LNCaP clone FGC (cell line): ENCODE measurements around the gene ZNF649.
A peak's percentile ranks its signal among the peaks of the same experiment; 100 is the strongest.

Source experiments
- DNase-seq: peaks from one replicate; pipeline ENCODE4 v3.0.0-alpha.2; 2011; ENCODE audit warnings: low read depth
- H3K4me3 ChIP-seq: 2 replicates; pipeline ENCODE4 v1.5.1; 2011; ENCODE audit warnings: mild to moderate bottlenecking, low read depth, low read length, control low read depth
- TF ChIP-seq, protein P1 (sequence below): IDR thresholded peaks from 2 replicates; pipeline ENCODE4 v1.5.1; 2012; ENCODE audit warnings: mild to moderate bottlenecking; ENCODE audit not compliant: control insufficient read depth, insufficient read depth; ENCODE audit errors: extremely low read depth

Gene ZNF649

DNA sequence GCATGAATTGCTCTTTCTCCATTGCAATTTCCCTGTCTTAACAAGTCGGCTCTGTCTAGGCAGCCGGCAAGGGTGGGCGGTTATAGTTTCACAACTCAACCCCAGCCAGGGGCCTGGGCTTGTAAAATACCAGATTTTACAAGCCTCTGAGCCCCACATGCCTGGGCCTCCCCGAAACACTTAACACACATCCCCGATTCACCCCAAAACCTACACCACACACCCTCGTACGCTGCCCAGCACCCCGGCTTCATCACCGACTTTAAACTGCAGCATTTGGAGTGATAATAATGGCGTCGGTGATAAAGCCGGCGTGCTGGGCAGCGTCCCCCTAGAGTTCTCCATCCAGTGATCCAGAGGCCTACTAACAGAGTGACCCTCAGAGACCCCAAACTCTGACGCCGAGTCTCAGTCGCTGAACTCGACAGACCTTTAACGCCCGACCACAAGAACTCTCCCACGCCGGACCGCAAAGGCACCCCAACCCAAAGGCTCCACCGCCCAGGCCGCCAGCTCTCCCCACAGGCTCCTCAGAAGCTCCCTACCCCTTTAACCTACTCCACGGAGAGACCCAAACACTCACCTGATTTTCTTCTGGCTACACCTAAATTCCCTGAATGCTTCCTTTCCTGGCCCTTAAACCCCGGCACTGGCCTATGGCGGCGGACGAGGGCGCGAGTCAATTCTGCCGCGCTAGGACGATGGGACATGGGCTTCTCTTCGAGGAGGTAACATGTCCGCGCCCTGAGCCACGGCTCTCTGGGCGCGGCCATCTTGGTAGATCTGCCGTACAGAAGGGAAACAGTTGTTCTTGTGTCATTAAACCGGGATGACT lies at the start of gene ZNF649:
TSS of gene ZNF649 (minus strand) at position 687 of the 835 bp plus-strand sequence. CDS start 4,910 bp downstream, outside the sequence.
- TF ChIP-seq, protein P1, sequence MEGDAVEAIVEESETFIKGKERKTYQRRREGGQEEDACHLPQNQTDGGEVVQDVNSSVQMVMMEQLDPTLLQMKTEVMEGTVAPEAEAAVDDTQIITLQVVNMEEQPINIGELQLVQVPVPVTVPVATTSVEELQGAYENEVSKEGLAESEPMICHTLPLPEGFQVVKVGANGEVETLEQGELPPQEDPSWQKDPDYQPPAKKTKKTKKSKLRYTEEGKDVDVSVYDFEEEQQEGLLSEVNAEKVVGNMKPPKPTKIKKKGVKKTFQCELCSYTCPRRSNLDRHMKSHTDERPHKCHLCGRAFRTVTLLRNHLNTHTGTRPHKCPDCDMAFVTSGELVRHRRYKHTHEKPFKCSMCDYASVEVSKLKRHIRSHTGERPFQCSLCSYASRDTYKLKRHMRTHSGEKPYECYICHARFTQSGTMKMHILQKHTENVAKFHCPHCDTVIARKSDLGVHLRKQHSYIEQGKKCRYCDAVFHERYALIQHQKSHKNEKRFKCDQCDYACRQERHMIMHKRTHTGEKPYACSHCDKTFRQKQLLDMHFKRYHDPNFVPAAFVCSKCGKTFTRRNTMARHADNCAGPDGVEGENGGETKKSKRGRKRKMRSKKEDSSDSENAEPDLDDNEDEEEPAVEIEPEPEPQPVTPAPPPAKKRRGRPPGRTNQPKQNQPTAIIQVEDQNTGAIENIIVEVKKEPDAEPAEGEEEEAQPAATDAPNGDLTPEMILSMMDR = peak; percentile 37
- H3K4me3 ChIP-seq = peak within 1 kb of the TSS; percentile 82

DNA sequence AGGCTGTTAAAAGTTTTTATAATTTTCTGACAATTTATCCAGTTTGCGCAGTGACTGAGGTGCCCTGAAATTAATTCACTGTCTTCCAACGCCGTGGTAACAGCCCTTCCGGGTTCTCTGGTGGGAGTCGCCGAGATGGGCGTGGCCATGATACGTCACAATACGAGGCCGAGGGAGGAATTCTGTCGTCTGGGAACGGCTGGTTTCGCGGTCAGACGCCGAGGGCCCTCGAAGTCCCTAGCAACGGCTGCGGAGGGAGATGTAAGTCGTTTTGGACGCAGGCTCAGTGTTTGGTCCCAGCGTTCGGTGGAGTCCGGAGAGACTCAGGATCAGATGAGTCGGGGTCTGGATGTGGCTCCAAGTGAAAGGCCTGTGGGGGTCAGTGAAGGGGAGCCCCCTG lies 44.2 kb upstream of the ZNF649 start:
- no peak overlapping the region for H3K4me3 ChIP-seq

More for the DNA sequence above, at the start of gene ZNF649:
- DNase-seq = peak; percentile 63

DNA sequence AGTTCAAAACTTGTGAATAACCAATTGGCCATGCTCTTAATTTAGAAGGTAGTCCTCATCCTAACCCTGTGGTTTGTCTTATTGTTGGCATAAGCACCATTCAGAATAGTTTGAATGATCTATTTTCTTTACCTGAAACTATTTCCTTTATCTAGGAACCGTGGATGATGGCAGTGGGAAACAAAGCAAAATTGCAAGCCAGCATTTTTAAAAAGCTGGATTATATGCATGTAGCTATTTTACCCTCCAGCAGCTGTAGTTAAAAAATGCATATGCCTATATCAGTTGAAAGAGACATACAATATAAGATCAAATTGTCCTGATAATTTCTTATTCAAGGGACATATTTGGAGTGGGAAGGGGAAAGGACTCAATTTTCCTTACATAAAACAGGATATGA lies 41.8 kb upstream of the ZNF649 start:
- TF ChIP-seq, protein P1 = no peak
- no peak for DNase-seq
- H3K4me3 ChIP-seq = no peak overlapping the region

More for the DNA sequence above, 44.2 kb upstream of the ZNF649 start:
- no peak for DNase-seq
- TF ChIP-seq, protein P1 = no peak

DNA sequence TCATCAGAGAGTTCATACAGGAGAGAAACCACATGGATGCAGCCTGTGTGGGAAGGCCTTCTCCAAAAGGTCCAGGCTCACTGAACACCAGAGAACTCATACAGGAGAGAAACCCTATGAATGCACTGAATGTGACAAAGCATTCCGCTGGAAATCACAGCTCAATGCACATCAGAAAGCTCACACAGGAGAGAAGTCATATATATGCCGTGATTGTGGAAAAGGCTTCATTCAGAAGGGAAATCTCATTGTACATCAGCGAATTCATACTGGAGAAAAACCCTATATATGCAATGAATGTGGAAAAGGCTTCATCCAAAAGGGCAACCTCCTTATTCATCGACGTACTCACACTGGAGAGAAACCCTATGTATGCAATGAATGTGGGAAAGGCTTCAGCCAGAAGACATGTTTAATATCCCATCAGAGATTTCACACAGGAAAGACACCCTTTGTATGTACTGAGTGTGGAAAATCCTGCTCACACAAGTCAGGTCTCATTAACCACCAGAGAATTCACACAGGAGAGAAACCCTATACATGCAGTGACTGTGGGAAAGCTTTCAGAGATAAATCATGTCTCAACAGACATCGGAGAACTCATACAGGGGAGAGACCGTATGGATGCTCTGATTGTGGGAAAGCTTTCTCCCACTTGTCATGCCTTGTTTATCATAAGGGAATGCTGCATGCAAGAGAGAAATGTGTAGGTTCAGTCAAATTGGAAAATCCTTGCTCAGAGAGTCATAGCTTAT lies 40.2 kb upstream of the ZNF649 start:
- TF ChIP-seq, protein P1 = no peak
- DNase-seq = no peak
- H3K4me3 ChIP-seq = no peak overlapping the region

DNA sequence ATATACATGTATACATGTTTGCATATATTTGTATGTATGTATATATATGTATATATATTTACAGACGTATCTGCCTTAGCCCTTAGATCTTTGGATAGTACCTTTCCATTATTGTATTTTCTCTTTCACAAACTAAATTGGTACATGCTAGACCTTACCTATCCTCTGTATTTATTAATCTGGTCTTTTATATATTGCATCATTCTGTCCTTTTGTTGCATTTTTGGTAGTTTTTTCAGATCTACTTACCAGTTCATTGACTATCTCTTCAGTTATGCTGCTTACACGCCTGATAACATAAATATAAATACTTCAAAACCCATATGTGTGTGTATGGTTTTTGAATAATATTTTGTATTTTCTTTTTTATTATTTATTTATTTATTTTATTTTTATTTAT lies 34.1 kb upstream of the ZNF649 start:
- no peak overlapping the region for H3K4me3 ChIP-seq
- TF ChIP-seq, protein P1 = no peak
- DNase-seq = no peak

DNA sequence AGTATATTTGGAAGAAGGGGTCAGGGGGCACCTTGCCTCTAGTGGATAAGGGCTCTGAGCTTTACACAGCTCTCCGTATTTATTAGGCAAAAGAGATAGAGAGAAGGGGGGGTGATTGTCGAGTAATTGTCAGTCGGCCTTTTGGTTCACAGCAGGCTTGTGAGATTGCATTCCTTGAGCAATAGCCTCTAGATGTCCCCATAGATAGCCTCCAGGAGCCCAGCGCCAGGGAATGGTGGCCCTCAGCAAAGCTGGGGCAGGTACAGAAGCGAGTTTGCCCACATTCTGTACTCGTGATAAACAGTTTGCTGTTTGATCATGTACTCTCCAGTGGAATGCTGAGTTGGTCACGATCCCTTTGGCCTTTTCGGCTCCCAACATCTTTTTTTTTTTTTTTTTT lies 27.1 kb upstream of the ZNF649 start:
- no peak for DNase-seq
- H3K4me3 ChIP-seq = no peak overlapping the region
- TF ChIP-seq, protein P1 = no peak

DNA sequence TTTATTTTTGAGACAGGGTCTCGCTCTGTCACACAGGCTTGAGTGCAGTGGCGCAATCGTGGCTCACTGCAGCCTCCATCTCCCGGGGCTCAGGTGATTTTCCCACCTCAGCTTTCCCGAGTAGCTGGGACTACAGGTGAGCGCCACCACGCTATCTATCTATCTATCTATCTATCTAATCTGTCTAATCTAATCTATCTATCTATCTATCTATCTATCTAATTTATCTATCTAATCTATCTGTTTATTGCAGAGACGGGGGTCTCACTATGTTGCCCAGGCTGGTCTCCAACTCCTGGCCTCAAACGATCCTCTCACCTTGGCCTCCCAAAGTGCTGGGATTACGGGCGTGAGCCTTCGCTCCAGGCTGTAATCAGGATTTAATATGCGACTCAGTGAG lies 23.0 kb upstream of the ZNF649 start:
- DNase-seq = no peak
- TF ChIP-seq, protein P1 = no peak
- peak overlapping the region; percentile 73 for H3K4me3 ChIP-seq
